ENCODE measurements around the gene KCNMB2.

GRCh38 chr3:178807694-178808093 lies 271.5 kb downstream of the KCNMB2 start:
- TF ChIP-seq, protein P1, sequence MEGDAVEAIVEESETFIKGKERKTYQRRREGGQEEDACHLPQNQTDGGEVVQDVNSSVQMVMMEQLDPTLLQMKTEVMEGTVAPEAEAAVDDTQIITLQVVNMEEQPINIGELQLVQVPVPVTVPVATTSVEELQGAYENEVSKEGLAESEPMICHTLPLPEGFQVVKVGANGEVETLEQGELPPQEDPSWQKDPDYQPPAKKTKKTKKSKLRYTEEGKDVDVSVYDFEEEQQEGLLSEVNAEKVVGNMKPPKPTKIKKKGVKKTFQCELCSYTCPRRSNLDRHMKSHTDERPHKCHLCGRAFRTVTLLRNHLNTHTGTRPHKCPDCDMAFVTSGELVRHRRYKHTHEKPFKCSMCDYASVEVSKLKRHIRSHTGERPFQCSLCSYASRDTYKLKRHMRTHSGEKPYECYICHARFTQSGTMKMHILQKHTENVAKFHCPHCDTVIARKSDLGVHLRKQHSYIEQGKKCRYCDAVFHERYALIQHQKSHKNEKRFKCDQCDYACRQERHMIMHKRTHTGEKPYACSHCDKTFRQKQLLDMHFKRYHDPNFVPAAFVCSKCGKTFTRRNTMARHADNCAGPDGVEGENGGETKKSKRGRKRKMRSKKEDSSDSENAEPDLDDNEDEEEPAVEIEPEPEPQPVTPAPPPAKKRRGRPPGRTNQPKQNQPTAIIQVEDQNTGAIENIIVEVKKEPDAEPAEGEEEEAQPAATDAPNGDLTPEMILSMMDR (IDR thresholded peaks at IDR 0.05; ENCODE audit: borderline replicate concordance, extremely low read depth, low read length, poor library complexity, severe bottlenecking), result no peak
- TF ChIP-seq EZH2 (IDR thresholded peaks at IDR 0.05; ENCODE audit: borderline replicate concordance, low read depth, low read length, severe bottlenecking), result no peak

Data from DND-41 (cell line).